Bronchial epithelial cell (primary cell): ENCODE measurements around the gene SEC23IP. TPM values are rescaled to one million over a fixed set of nuclear protein-coding genes. Genes with fewer than 3 reads are reported as not detected.

Source experiments
- DNase-seq: peaks from one replicate; pipeline ENCODE4 v3.0.0-alpha.2; 2010; ENCODE audit warnings: low read depth
- FAIRE-seq: peaks from 2 replicates; lab custom pipeline; 2011; peaks lifted over from hg19 to GRCh38; lab: Jason Lieb, UNC
- H3K27me3 ChIP-seq: 2 replicates; pipeline ENCODE4 v1.5.1; 2011; ENCODE audit warnings: low read length; ENCODE audit not compliant: control insufficient read depth, insufficient read depth
- H3K36me3 ChIP-seq: 2 replicates; pipeline ENCODE4 v1.5.1; 2011; ENCODE audit warnings: low read length; ENCODE audit not compliant: control insufficient read depth, insufficient read depth
- H3K4me3 ChIP-seq: 2 replicates; pipeline ENCODE4 v1.5.1; 2011; ENCODE audit warnings: mild to moderate bottlenecking, low read depth, low read length, control low read depth
- total RNA-seq: library from RNA; depleted of rRNA; stranded (reverse); fragments of >200 nt; gene quantifications from 2 replicates; pipeline ENCODE4 v1.2.1, GENCODE V29; 2014
- TF ChIP-seq, protein P1 (sequence below): IDR thresholded peaks from 2 replicates; pipeline ENCODE4 v1.5.1; 2011; ENCODE audit warnings: mild to moderate bottlenecking, moderate library complexity, low read length, control low read depth, inconsistent platforms; ENCODE audit not compliant: insufficient read depth, severe bottlenecking

SEC23IP gene
- total RNA-seq, 1 donor from 2014 or later: 10.3 TPM

DNA sequence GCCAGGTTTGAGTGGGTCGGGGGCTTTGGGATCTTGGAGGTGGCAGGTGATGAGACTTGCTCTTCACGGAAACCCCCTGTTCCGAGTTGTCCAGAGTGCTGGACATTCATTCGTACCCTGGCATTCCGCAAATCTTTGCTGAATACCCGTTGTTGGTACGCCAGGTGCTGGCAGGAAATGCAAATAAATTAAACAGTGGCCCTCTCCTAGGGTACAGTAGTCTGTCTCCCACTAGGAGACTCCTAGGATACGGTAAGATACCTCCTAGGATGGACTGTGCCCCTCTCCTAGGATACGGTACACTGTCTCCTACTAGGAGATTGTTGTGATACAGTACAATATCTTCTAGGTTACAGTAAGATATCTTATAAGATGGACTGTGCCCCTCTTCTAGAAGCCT, 544 bp downstream of the SEC23IP start:
- H3K27me3 ChIP-seq: no peaks in the 10 kb centered on the region
- FAIRE-seq (no peak), DNase-seq (no peak)
- TF ChIP-seq, protein P1, sequence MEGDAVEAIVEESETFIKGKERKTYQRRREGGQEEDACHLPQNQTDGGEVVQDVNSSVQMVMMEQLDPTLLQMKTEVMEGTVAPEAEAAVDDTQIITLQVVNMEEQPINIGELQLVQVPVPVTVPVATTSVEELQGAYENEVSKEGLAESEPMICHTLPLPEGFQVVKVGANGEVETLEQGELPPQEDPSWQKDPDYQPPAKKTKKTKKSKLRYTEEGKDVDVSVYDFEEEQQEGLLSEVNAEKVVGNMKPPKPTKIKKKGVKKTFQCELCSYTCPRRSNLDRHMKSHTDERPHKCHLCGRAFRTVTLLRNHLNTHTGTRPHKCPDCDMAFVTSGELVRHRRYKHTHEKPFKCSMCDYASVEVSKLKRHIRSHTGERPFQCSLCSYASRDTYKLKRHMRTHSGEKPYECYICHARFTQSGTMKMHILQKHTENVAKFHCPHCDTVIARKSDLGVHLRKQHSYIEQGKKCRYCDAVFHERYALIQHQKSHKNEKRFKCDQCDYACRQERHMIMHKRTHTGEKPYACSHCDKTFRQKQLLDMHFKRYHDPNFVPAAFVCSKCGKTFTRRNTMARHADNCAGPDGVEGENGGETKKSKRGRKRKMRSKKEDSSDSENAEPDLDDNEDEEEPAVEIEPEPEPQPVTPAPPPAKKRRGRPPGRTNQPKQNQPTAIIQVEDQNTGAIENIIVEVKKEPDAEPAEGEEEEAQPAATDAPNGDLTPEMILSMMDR: no peak
- H3K4me3 ChIP-seq: peak overlapping the region; percentile 76
- no peaks in the 10 kb centered on the region for H3K36me3 ChIP-seq

DNA sequence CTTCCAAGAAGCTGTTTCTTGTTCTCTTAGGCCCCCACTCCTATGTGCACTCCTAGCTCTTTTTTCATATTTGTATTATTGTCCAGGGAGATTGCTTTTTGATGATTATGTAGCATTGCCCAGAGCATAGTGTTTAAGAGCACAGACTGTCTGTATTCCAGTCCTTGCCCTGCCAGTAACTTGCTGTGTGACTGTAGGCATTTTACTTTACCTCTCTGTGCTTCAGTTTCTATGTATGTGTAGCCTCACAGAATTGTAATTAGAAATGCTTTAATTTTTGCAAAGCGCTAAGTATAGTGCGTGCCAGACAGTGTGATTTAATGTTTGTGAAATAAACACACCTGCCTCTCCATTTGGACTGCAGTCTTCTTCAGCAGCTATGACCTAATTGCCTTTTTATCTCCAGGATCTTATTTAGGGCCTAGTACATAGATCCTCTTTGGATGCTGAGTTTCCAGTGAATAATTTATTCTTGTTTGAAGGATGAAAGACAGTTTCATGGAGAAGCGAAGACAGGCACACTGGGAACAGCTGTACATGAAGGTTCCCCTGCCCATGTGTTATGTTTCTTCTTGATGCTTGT, 1.4 kb downstream of the SEC23IP start:
- TF ChIP-seq, protein P1: no peak
- DNase-seq (no peak), FAIRE-seq (no peak)
- Histone ChIP-seq H3K4me3 (no peak overlapping the region), H3K27me3 (no peaks in the 10 kb centered on the region), H3K36me3 (peaks cover 6% of the 10 kb centered on the region)

DNA sequence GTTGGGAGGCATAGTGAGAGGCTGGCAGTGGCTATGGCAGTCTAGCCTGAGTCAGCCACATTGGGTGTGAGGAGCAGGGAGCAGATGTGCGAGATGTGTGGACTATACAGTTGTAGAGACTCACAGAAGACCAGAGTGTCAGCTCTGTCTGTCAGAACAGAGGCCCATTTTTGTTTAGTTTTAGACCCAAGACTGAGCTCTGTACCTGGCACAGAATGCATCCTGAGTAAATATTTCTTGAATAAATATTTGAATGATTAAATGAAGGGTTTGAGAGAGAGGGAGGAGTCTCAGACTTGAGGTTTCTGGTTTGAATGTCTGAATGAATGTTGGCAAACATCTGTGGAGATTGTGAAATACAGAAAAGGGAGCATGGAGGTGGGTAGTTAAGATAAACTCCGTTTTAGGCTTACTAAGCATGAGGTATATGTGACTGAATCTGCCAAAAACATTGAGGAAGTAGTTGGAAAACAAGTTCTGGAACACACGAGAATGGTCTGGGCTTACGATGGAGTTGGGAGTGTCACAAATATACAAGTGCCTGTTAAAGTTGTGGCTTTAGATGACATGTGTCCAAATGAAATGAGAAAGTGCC, 3.6 kb downstream of the SEC23IP start:
- TF ChIP-seq, protein P1: no peak
- peaks cover 8% of the 10 kb centered on the region for H3K36me3 ChIP-seq
- FAIRE-seq (no peak), DNase-seq (peak; percentile 95)
- H3K27me3 ChIP-seq: no peaks in the 10 kb centered on the region
- no peak overlapping the region for H3K4me3 ChIP-seq

DNA sequence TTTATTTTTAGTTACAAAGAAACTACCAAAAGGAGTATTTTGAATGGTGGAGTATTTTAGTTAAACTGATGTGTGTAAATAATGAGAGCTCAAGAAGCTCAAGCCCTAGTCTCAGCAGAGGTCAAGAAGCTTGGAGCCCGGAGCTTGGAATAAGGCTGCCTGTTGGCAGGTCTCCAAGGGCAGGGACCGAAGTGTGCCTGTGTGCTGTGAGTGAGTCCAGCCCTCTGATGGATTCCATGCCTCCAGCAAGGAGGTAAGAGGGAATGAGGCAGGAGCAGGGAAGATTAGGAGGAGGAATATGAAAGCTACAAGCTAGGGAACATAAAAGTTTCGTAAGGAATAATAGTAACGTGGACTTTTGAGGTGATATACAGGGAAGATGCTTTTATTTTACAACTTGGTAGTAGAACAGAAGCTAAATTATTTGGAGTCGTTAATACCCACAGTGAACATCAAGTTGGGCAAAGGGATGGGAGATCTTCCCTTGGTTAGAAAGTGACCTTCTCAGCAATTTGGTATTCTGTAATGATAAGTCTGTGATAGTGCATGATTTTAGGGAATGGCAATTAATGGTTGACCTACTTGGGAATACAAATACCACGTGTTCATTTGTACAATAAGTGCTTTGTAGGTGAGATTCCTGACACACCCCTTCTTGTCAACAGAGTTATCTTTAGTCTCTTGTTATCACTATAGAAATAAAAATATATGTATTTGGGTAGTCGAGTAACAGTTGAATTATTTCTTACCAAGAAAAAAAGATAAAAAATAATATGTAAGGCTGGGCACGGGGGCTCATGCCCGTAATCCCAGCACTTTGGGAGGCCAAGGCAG, 4.6 kb downstream of the SEC23IP start:
- no peaks in the 10 kb centered on the region for H3K27me3 ChIP-seq
- H3K4me3 ChIP-seq: no peak overlapping the region
- no peak for FAIRE-seq
- peaks cover 9% of the 10 kb centered on the region for H3K36me3 ChIP-seq
- TF ChIP-seq, protein P1: no peak
- DNase-seq: peak; percentile 15

DNA sequence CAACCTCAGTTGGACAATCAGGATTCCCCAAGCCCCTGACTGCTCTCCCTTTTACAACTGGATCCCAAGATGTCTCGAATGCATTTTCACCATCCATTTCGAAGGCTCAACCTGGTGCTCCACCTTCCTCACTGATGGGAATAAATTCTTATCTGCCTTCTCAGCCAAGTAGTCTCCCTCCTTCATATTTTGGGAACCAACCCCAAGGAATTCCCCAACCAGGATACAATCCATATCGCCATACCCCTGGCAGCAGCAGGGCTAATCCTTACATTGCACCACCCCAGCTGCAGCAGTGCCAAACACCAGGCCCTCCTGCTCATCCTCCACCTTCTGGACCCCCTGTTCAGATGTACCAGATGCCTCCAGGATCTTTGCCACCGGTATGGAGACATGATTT, 6.0 kb downstream of the SEC23IP start:
- H3K4me3 ChIP-seq: no peak overlapping the region
- peaks cover 11% of the 10 kb centered on the region for H3K36me3 ChIP-seq
- TF ChIP-seq, protein P1: no peak
- H3K27me3 ChIP-seq: no peaks in the 10 kb centered on the region
- FAIRE-seq (no peak), DNase-seq (no peak)
